ENCODE data around the gene KRTAP10-12.

GRCh38 chr21:44653656-44654575 lies 43.1 kb upstream of the KRTAP10-12 start:
- TF ChIP-seq TAF1 (IDR thresholded peaks at IDR 0.05; ENCODE audit: low read depth) (no peak), CTCF (IDR thresholded peaks at IDR 0.05; ENCODE audit: poor library complexity, severe bottlenecking) (no peak)

Measured in neural cell (in vitro differentiated cells).